Astrocyte (in vitro differentiated cells and primary cell): ENCODE results near the gene ECSIT. TPM values are rescaled to one million over a fixed set of nuclear protein-coding genes. Genes with fewer than 3 reads are reported as not detected.

Experiments used
- DNase-seq: peaks from one replicate; pipeline ENCODE4 v3.0.0-alpha.2; 2010; ENCODE audit warnings: low read depth
- FAIRE-seq: peaks from 2 replicates; lab custom pipeline; 2011; peaks lifted over from hg19 to GRCh38; lab: Jason Lieb, UNC
- H2AFZ ChIP-seq: 2 replicates; pipeline ENCODE4 v1.6.0; 2012; ENCODE audit warnings: low read depth, low read length, inconsistent platforms
- H3K27ac ChIP-seq: 2 replicates; pipeline ENCODE4 v1.5.1; 2011; ENCODE audit warnings: low read depth, low read length, inconsistent platforms
- H3K27me3 ChIP-seq: 2 replicates; pipeline ENCODE4 v1.6.0; 2011; ENCODE audit warnings: low read length, inconsistent platforms; ENCODE audit not compliant: insufficient read depth
- H3K36me3 ChIP-seq: 2 replicates; pipeline ENCODE4 v1.5.1; 2011; ENCODE audit warnings: low read length, inconsistent platforms; ENCODE audit not compliant: insufficient read depth
- H3K4me1 ChIP-seq: 2 replicates; pipeline ENCODE4 v1.5.1; 2011; ENCODE audit warnings: low read length, inconsistent platforms; ENCODE audit not compliant: insufficient read depth
- H3K4me2 ChIP-seq: 2 replicates; pipeline ENCODE4 v1.6.0; 2012; ENCODE audit warnings: low read length, inconsistent platforms
- H3K4me3 ChIP-seq: 2 replicates; pipeline ENCODE4 v1.5.1; 2011; ENCODE audit warnings: low read depth, mild to moderate bottlenecking, low read length, inconsistent platforms; ENCODE audit not compliant: insufficient read depth
- H3K79me2 ChIP-seq: 2 replicates; pipeline ENCODE4 v1.6.0; 2012; ENCODE audit warnings: mild to moderate bottlenecking, low read length, inconsistent platforms; ENCODE audit not compliant: insufficient read depth
- H3K9ac ChIP-seq: 2 replicates; pipeline ENCODE4 v1.6.0; 2012; ENCODE audit warnings: mild to moderate bottlenecking, low read length, inconsistent platforms
- H3K9me3 ChIP-seq: 2 replicates; pipeline ENCODE4 v1.5.1; 2012; ENCODE audit warnings: low read depth, mild to moderate bottlenecking, low read length, inconsistent platforms; ENCODE audit not compliant: insufficient read depth
- H4K20me1 ChIP-seq: 2 replicates; pipeline ENCODE4 v1.6.0; 2012; ENCODE audit warnings: low read length, inconsistent platforms; ENCODE audit not compliant: insufficient read depth
- H3K27ac Mint-ChIP-seq: one replicate; pipeline ENCODE4 v1.8.0; 2021; ENCODE audit warnings: mild to moderate bottlenecking, mixed read lengths; ENCODE audit not compliant: unreplicated experiment
- H3K27me3 Mint-ChIP-seq: one replicate; pipeline ENCODE4 v1.8.0; 2021; ENCODE audit warnings: low read depth, mixed read lengths; ENCODE audit not compliant: unreplicated experiment
- H3K36me3 Mint-ChIP-seq: one replicate; pipeline ENCODE4 v1.8.0; 2021; ENCODE audit warnings: low read depth, mixed read lengths; ENCODE audit not compliant: unreplicated experiment
- H3K4me1 Mint-ChIP-seq: one replicate; pipeline ENCODE4 v1.8.0; 2021; ENCODE audit warnings: low read depth, mixed read lengths; ENCODE audit not compliant: unreplicated experiment
- H3K4me3 Mint-ChIP-seq: one replicate; pipeline ENCODE4 v1.8.0; 2021; ENCODE audit warnings: mild to moderate bottlenecking, moderate library complexity, mixed read lengths; ENCODE audit not compliant: unreplicated experiment
- H3K9me3 Mint-ChIP-seq: one replicate; pipeline ENCODE4 v1.8.0; 2021; ENCODE audit warnings: mild to moderate bottlenecking, mixed read lengths; ENCODE audit not compliant: unreplicated experiment
- CTCF ChIP-seq: IDR thresholded peaks from 2 replicates; pipeline ENCODE4 v1.5.1; 2011; ENCODE audit warnings: low read depth, mild to moderate bottlenecking, inconsistent platforms, low read length, moderate library complexity; ENCODE audit not compliant: insufficient read depth
- EZH2 ChIP-seq: IDR thresholded peaks from 2 replicates; pipeline ENCODE4 v1.6.1; 2012; ENCODE audit warnings: mild to moderate bottlenecking, low read length, inconsistent platforms; ENCODE audit not compliant: insufficient read depth
- total RNA-seq: library from RNA; stranded (reverse); gene quantifications from 2 replicates; pipeline ENCODE4 v1.2.1, GENCODE V29; 2021

The ECSIT gene
- total RNA-seq, 1 donor from 2014 or later = 21.9 TPM

- Mint-ChIP-seq H3K4me1 (no peaks in the 10 kb centered on the region), H3K4me3 (peak overlapping the region; percentile 46), H3K27ac (no peak overlapping the region), H3K9me3 (no peaks in the 10 kb centered on the region), H3K36me3 (peaks cover 8% of the 10 kb centered on the region), H3K27me3 (peaks cover 14% of the 10 kb centered on the region)
- no peak overlapping the region for H2AFZ ChIP-seq
- TF ChIP-seq CTCF = no peak
- no peak for TF ChIP-seq EZH2
- H3K9me3 ChIP-seq = no peaks in the 10 kb centered on the region
- H3K27me3 ChIP-seq = peaks cover 11% of the 10 kb centered on the region
- no peak overlapping the region for H3K4me2 ChIP-seq
- peaks cover 9% of the 10 kb centered on the region for H4K20me1 ChIP-seq
- FAIRE-seq (no peak), DNase-seq (no peak)
- no peak overlapping the region for H3K9ac ChIP-seq
- no peaks in the 10 kb centered on the region for H3K79me2 ChIP-seq
- no peak overlapping the region for H3K4me3 ChIP-seq
- no peak overlapping the region for H3K27ac ChIP-seq
- H3K4me1 ChIP-seq = peaks cover 3% of the 10 kb centered on the region
- H3K36me3 ChIP-seq = no peaks in the 10 kb centered on the region
These were observed 43.6 kb downstream of the ECSIT start for GRCh38 chr19:11485245-11485837.

- Histone ChIP-seq H3K36me3 (no peaks in the 10 kb centered on the region), H3K9ac (no peak overlapping the region), H3K4me2 (no peak overlapping the region), H3K79me2 (no peaks in the 10 kb centered on the region), H4K20me1 (peaks cover 9% of the 10 kb centered on the region), H3K4me3 (no peak overlapping the region), H3K9me3 (no peaks in the 10 kb centered on the region), H3K27me3 (peaks cover 15% of the 10 kb centered on the region), H3K27ac (no peak overlapping the region), H2AFZ (no peak overlapping the region), H3K4me1 (peaks cover 3% of the 10 kb centered on the region)
- H3K9me3 Mint-ChIP-seq = no peaks in the 10 kb centered on the region
- H3K4me3 Mint-ChIP-seq = no peak overlapping the region
- TF ChIP-seq CTCF (no peak), EZH2 (no peak)
- no peak overlapping the region for H3K27ac Mint-ChIP-seq
- no peak for FAIRE-seq
- DNase-seq = no peak
- H3K36me3 Mint-ChIP-seq = peaks cover 8% of the 10 kb centered on the region
- no peaks in the 10 kb centered on the region for H3K4me1 Mint-ChIP-seq
- peaks cover 21% of the 10 kb centered on the region for H3K27me3 Mint-ChIP-seq
These were observed 45.4 kb downstream of the ECSIT start for GRCh38 chr19:11483366-11484111.
